Esophagus squamous epithelium (tissue), 5 donors: ENCODE measurements around the gene FGF3. TPM values are rescaled to one million over a fixed set of nuclear protein-coding genes. Genes with fewer than 3 reads are reported as not detected.

Experiments used
- DNase-seq: peaks from one replicate; lab custom pipeline; 2025; lab: John Stamatoyannopoulos, UW
- H3K27ac ChIP-seq, 4 donors: fragments of 200-600 bp; sonication (generic); one replicate each; pipeline ENCODE4 v1.5.1; 2016 to 2019; ENCODE audit warnings: mild to moderate bottlenecking in 1 of 4
- H3K27me3 ChIP-seq, 4 donors: fragments of 200-600 bp; sonication (generic); 1 replicate in 3 of 4; 2 replicates in 1 of 4; pipeline versions ENCODE4 v1.5.1 to v1.6.0; 2017 to 2021; ENCODE audit warnings: antibody characterized with exemption in 1 of 4
- H3K36me3 ChIP-seq, 3 donors: fragments of 200-600 bp; sonication (generic); one replicate each; pipeline ENCODE4 v1.5.1; 2016 to 2019
- H3K4me1 ChIP-seq, 3 donors: fragments of 200-600 bp; sonication (generic); one replicate each; pipeline ENCODE4 v1.5.1; 2017 to 2019
- H3K4me3 ChIP-seq, 4 donors: fragments of 200-600 bp; sonication (generic); 1 replicate in 3 of 4; 2 replicates in 1 of 4; pipeline ENCODE4 v1.5.1; 2016 to 2019; ENCODE audit warnings: mild to moderate bottlenecking in 2 of 4, moderate library complexity in 1 of 4
- H3K9me3 ChIP-seq, 3 donors: fragments of 200-600 bp; sonication (generic); one replicate each; pipeline ENCODE4 v1.5.1; 2016 to 2019
- POLR2A ChIP-seq, 4 donors: fragments of 450-650 bp; IDR thresholded peaks; one replicate each; pipeline ENCODE4 v1.6.1; 2017; ENCODE audit warnings: antibody characterized with exemption in 4 of 4, mild to moderate bottlenecking in 4 of 4, moderate library complexity in 3 of 4
- WGBS, 2 donors: methylation state at CpG; one replicate each; pipeline ENCODE4 v1.1.5; 2018; 5-methylcytosine and 5-hydroxymethylcytosine counted together
- intact Hi-C: fragments of 100-400 bp; cut with DNase I; formaldehyde crosslinking; loops from one replicate; pipeline ENCODE4 v1.15.0; 2022
- total RNA-seq, 4 donors: library from RNA; depleted of rRNA; stranded (reverse); fragments of >200 nt; gene quantifications; one replicate each; pipeline ENCODE4 v1.1.0, GENCODE V29; 2016
- TF ChIP-seq, protein P1 (sequence below), 6 experiments: fragments of 450-650 bp in 4 of 6; fragments of 200-600 bp in 2 of 6; sonication (generic) in 2 of 6; IDR thresholded peaks; one replicate each; pipeline ENCODE4 v1.5.1; 2016 to 2019; ENCODE audit warnings: antibody characterized with exemption in 6 of 6, mild to moderate bottlenecking in 4 of 6, moderate library complexity in 4 of 6
- donor health status: DM: yes; HTN: yes; CAD: no.

The FGF3 gene
- total RNA-seq, 4 donors from 2014 or later: not detected

- H3K4me1 ChIP-seq: peaks cover 0 to 18% (median 9%) of the 10 kb centered on the region in 3 donors
- TF ChIP-seq, protein P1, sequence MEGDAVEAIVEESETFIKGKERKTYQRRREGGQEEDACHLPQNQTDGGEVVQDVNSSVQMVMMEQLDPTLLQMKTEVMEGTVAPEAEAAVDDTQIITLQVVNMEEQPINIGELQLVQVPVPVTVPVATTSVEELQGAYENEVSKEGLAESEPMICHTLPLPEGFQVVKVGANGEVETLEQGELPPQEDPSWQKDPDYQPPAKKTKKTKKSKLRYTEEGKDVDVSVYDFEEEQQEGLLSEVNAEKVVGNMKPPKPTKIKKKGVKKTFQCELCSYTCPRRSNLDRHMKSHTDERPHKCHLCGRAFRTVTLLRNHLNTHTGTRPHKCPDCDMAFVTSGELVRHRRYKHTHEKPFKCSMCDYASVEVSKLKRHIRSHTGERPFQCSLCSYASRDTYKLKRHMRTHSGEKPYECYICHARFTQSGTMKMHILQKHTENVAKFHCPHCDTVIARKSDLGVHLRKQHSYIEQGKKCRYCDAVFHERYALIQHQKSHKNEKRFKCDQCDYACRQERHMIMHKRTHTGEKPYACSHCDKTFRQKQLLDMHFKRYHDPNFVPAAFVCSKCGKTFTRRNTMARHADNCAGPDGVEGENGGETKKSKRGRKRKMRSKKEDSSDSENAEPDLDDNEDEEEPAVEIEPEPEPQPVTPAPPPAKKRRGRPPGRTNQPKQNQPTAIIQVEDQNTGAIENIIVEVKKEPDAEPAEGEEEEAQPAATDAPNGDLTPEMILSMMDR (IDR thresholded peaks at IDR 0.05): no peak
- TF ChIP-seq POLR2A (IDR thresholded peaks at IDR 0.05): no peak
- H3K27ac ChIP-seq: no peak overlapping the region
- intact Hi-C loops: no loop called here
- H3K36me3 ChIP-seq: no peaks in the 10 kb centered on the region
- peaks cover 17 to 100% (median 24%) of the 10 kb centered on the region in 4 donors for H3K27me3 ChIP-seq
- H3K4me3 ChIP-seq: no peak overlapping the region
- no peak for DNase-seq
- no peaks in the 10 kb centered on the region for H3K9me3 ChIP-seq
- WGBS, 2 donors: no CpG with 5 or more reads among the region's 5 CpGs
Observed at GRCh38 chr11:69820441-69820840, 1.2 kb upstream of the FGF3 start.

DNA sequence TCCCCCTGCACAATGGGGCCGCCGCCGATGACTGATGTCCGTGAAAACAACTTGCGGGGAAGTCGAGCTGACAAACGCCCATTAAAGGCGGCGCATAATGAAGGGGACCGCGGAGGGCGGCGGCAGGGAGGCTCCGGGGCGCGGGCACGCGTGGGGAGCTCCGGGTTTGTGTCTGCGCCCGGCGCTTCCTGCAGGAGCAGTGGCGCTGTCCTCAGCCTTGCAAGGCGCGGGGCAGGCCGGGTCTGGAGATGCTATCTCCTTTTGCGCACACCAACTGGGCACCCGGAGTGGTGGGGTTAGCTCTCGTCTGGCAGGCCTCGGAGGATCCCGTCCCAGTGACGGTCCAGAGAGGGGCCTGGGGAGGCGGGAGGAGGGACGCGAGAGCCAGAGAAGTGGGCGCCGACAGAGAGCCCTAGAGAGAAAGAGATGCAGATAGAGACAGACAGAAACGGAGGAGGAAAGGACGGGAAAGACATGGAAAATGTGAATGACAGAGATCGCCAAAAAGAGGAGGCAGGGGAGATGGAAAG is 390 bp upstream of the FGF3 start:
- H3K27me3 ChIP-seq: peaks cover 17 to 100% (median 24%) of the 10 kb centered on the region in 4 donors
- no peak for TF ChIP-seq POLR2A (IDR thresholded peaks at IDR 0.05)
- H3K27ac ChIP-seq: no peak overlapping the region
- no peaks in the 10 kb centered on the region for H3K36me3 ChIP-seq
- intact Hi-C loops: no loop called here
- H3K4me3 ChIP-seq: no peak overlapping the region
- H3K9me3 ChIP-seq: no peaks in the 10 kb centered on the region
- DNase-seq: no peak
- WGBS, 2 donors: 7 to 17% methylated on average over 3 to 12 of the region's 40 CpGs
- H3K4me1 ChIP-seq: peaks cover 0 to 18% (median 9%) of the 10 kb centered on the region in 3 donors

DNA sequence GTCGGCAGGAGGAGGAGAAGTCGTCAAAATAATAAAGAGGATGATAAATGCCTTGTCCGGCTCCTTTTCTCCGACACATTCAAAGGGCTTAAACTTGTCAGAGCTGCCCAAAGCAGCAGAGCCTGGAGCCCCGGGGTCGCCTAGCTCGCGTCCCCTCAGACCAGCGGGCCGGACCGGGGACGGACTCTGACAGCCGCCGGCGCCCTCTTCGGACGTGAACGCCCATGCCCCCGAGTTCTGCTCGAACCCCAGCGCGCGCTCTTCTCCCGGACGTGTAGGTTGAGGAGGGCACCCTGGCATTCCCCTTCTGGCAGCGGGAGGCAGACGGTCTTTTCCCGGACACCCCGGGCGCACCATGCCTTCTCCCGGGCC is 999 bp downstream of the FGF3 start:
- H3K4me1 ChIP-seq: peaks cover 0 to 18% (median 9%) of the 10 kb centered on the region in 3 donors
- H3K27me3 ChIP-seq: peaks cover 17 to 100% (median 24%) of the 10 kb centered on the region in 4 donors
- no peak for TF ChIP-seq POLR2A (IDR thresholded peaks at IDR 0.05)
- TF ChIP-seq, protein P1 (IDR thresholded peaks at IDR 0.05): no peak
- intact Hi-C loops: no loop called here
- H3K36me3 ChIP-seq: no peaks in the 10 kb centered on the region
- no peak overlapping the region for H3K27ac ChIP-seq
- H3K9me3 ChIP-seq: no peaks in the 10 kb centered on the region
- no peak for DNase-seq
- 1 to 9% methylated on average over 11 to 19 of the region's 31 CpGs for WGBS, 2 donors
- no peak overlapping the region for H3K4me3 ChIP-seq

DNA sequence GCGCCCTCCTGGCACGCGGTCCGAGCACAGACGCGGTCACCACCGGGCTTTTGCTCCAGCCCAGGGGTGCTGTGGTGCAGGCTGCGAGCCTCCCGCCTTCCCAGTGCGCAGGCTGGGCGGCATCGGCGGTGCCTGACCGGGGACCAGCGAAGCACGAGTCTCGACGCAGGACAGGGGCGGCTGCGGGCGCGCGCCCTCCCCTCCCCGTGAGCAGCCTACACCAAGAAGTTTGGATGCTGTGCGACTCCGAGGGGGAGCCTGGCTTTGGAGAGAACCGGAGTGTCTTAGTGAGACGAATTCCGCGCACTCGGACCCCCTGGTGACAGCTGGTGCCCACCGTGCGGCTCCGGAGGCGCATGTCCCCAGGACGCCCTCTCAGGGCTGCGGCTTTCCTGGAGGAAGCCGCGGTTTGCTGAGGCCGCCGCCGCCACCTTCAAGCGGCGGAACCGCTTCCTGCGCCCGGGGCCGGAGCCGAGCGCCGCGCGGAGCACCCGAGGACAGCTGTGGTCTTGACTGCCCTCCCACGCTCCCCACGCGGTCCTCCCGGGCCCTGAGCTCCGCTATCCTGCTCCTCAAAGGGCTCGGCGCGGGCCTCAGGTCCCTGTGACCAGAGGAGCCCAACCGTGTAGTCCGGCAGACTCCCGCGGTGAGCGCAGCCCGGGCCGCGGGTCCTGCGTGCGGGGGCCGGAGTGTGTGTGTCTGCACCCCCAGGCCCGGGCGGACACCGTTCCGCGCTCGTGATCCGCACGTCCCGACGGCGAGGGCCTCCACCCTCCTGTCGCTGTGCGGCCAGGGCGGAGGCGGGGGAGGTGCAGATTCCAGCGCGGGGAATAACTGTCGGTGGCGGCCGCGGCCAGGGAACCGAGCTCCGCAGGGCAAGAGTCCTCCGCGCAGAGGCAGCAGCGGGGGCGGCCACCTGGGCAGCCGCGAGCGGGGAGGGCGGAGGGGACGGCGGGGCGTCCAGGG is 1.7 kb downstream of the FGF3 start:
- no peak for TF ChIP-seq POLR2A (IDR thresholded peaks at IDR 0.05)

GRCh38 chr11:69816671-69817070 is 2.5 kb downstream of the FGF3 start:
- Histone ChIP-seq H3K36me3 (no peaks in the 10 kb centered on the region), H3K4me1 (peaks cover 0 to 18% (median 9%) of the 10 kb centered on the region in 3 donors), H3K4me3 (no peak overlapping the region), H3K9me3 (no peaks in the 10 kb centered on the region), H3K27me3 (peaks cover 17 to 100% (median 23%) of the 10 kb centered on the region in 4 donors), H3K27ac (no peak overlapping the region)
- no peak for DNase-seq
- 28 to 53% methylated on average over 3 to 4 of the region's 12 CpGs for WGBS, 2 donors
- TF ChIP-seq, protein P1 (IDR thresholded peaks at IDR 0.05): no peak
- no peak for TF ChIP-seq POLR2A (IDR thresholded peaks at IDR 0.05)
- intact Hi-C loops: no loop called here

More for the DNA sequence above, 1.7 kb downstream of the FGF3 start:
- peaks cover 0 to 18% (median 9%) of the 10 kb centered on the region in 3 donors for H3K4me1 ChIP-seq
- intact Hi-C loops: no loop called here
- peak overlapping the region in 1 of 4 donors; percentile 21 for H3K4me3 ChIP-seq
- 0% methylated on average over 2 to 27 of the region's 107 CpGs for WGBS, 2 donors
- DNase-seq: no peak
- no peaks in the 10 kb centered on the region for H3K9me3 ChIP-seq
- H3K27ac ChIP-seq: no peak overlapping the region
- H3K36me3 ChIP-seq: no peaks in the 10 kb centered on the region
- H3K27me3 ChIP-seq: peaks cover 17 to 100% (median 23%) of the 10 kb centered on the region in 4 donors

DNA sequence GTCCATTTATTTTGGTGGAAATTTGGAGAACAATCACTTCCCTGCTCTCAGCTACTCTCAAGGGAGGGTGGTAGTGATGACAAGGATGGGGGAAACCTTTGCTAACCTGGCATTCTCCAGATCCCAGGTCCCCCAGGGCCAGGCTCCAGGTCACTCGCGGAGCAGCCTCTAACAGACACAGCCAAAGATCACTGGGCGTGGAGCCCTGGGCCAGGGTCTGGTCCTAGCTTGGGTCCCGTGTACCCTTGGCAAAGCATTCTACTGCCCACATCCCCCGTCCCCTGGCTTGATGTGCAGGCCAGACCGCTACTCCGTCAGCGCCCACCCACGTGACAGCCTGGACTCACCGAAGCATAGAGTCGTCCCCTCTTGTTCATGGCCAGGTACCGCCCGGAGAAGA is 3.2 kb downstream of the FGF3 start:
- H3K9me3 ChIP-seq: no peaks in the 10 kb centered on the region
- no peak for TF ChIP-seq POLR2A (IDR thresholded peaks at IDR 0.05)
- TF ChIP-seq, protein P1 (IDR thresholded peaks at IDR 0.05): no peak
- WGBS, 2 donors: 73 to 85% methylated on average over 3 to 4 of the region's 13 CpGs
- no peak for DNase-seq
- intact Hi-C loops: no loop called here
- no peak overlapping the region for H3K27ac ChIP-seq
- no peak overlapping the region for H3K4me3 ChIP-seq
- peaks cover 17 to 100% (median 23%) of the 10 kb centered on the region in 4 donors for H3K27me3 ChIP-seq
- H3K36me3 ChIP-seq: no peaks in the 10 kb centered on the region
- peaks cover 0 to 18% (median 9%) of the 10 kb centered on the region in 3 donors for H3K4me1 ChIP-seq
